Esophagus mucosa (tissue), 1 donor: Measurements from ENCODE around the gene FOXA3. TPM values are rescaled to one million over a fixed set of nuclear protein-coding genes. Genes with fewer than 3 reads are reported as not detected.
A peak's percentile ranks its signal among the peaks of the same experiment; 100 is the strongest.
"Not testable (repeated sequence)": the region's sequence is repeated elsewhere in the genome, so short reads cannot be mapped to it uniquely, and the experiment has no call there.

ENCODE experiments used
- ATAC-seq: fragments of 200-7000 bp; cut with Tn5 transposase; one replicate; pipeline ENCODE4 v1.9.1; 2020
- total RNA-seq: library from RNA; stranded (reverse); gene quantifications from one replicate; pipeline ENCODE4 v1.2.4, GENCODE V29; 2023
- donor health status: DM: yes; HTN: yes; CAD: no.

FOXA3 gene
- total RNA-seq, 1 donor from 2014 or later, result not detected

- no peak for ATAC-seq
Measured at GRCh38 chr19:45895519-45895972, 31.4 kb downstream of the FOXA3 start.

- ATAC-seq, result not testable (repeated sequence)
Measured at GRCh38 chr19:45895983-45896599, 32.0 kb downstream of the FOXA3 start.

- no peak for ATAC-seq
Measured at GRCh38 chr19:45897261-45897812, 33.2 kb downstream of the FOXA3 start.

GRCh38 chr19:45899253-45899652 lies 35.1 kb downstream of the FOXA3 start:
- no peak for ATAC-seq

- ATAC-seq, result no peak
Measured at GRCh38 chr19:45899919-45900589, 35.9 kb downstream of the FOXA3 start.

GRCh38 chr19:45900738-45901431 lies 36.8 kb downstream of the FOXA3 start:
- ATAC-seq, result peak; percentile 1

- ATAC-seq, result peak; percentile 11
Measured at GRCh38 chr19:45901432-45901911, 37.3 kb downstream of the FOXA3 start.

- ATAC-seq, result no peak
Measured at GRCh38 chr19:45901912-45902650, 38.0 kb downstream of the FOXA3 start, which contains the start of gene MYPOP. Gene MYPOP, minus strand, starts transcription at chr19:45902613. Its CDS starts 840 bp downstream, at chr19:45901773.

- peak; percentile 96 for ATAC-seq
Measured at GRCh38 chr19:45902651-45903625, 38.8 kb downstream of the FOXA3 start.

GRCh38 chr19:45905011-45905410 lies 40.9 kb downstream of the FOXA3 start:
- ATAC-seq, result no peak

GRCh38 chr19:45906221-45906620 lies 42.1 kb downstream of the FOXA3 start:
- no peak for ATAC-seq

GRCh38 chr19:45908956-45909355 lies 44.8 kb downstream of the FOXA3 start:
- no peak for ATAC-seq

GRCh38 chr19:45911291-45911690 lies 47.2 kb downstream of the FOXA3 start:
- ATAC-seq, result no peak

- peak; percentile 22 for ATAC-seq
Measured at GRCh38 chr19:45913874-45914830, 50.0 kb downstream of the FOXA3 start, which contains the start of gene NANOS2. Gene NANOS2, minus strand, starts transcription at chr19:45914778. Its CDS starts 85 bp downstream, at chr19:45914693.

- ATAC-seq, result no peak
Measured at GRCh38 chr19:45917421-45918091, 53.4 kb downstream of the FOXA3 start.

GRCh38 chr19:45918721-45919120 lies 54.6 kb downstream of the FOXA3 start:
- no peak for ATAC-seq

GRCh38 chr19:45919678-45920077 lies 55.6 kb downstream of the FOXA3 start:
- ATAC-seq, result peak; percentile 22

- peak; percentile 48 for ATAC-seq
Measured at GRCh38 chr19:45920458-45920857, 56.3 kb downstream of the FOXA3 start.

- ATAC-seq, result no peak
Measured at GRCh38 chr19:45922281-45922680, 58.2 kb downstream of the FOXA3 start.
